ENCODE data around the gene RBM47.

- TF ChIP-seq CTCF (IDR thresholded peaks at IDR 0.05; ENCODE audit: poor library complexity, severe bottlenecking) = no peak
- no peak for TF ChIP-seq MXI1 (conservative IDR thresholded peaks at IDR 0.05; ENCODE audit: poor library complexity, severe bottlenecking)
- TF ChIP-seq POLR2AphosphoS5 (IDR thresholded peaks at IDR 0.05) = no peak
- TF ChIP-seq, protein P1, sequence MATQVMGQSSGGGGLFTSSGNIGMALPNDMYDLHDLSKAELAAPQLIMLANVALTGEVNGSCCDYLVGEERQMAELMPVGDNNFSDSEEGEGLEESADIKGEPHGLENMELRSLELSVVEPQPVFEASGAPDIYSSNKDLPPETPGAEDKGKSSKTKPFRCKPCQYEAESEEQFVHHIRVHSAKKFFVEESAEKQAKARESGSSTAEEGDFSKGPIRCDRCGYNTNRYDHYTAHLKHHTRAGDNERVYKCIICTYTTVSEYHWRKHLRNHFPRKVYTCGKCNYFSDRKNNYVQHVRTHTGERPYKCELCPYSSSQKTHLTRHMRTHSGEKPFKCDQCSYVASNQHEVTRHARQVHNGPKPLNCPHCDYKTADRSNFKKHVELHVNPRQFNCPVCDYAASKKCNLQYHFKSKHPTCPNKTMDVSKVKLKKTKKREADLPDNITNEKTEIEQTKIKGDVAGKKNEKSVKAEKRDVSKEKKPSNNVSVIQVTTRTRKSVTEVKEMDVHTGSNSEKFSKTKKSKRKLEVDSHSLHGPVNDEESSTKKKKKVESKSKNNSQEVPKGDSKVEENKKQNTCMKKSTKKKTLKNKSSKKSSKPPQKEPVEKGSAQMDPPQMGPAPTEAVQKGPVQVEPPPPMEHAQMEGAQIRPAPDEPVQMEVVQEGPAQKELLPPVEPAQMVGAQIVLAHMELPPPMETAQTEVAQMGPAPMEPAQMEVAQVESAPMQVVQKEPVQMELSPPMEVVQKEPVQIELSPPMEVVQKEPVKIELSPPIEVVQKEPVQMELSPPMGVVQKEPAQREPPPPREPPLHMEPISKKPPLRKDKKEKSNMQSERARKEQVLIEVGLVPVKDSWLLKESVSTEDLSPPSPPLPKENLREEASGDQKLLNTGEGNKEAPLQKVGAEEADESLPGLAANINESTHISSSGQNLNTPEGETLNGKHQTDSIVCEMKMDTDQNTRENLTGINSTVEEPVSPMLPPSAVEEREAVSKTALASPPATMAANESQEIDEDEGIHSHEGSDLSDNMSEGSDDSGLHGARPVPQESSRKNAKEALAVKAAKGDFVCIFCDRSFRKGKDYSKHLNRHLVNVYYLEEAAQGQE (IDR thresholded peaks at IDR 0.05; ENCODE audit: borderline replicate concordance) = no peak
- no peak for TF ChIP-seq EP300 (conservative IDR thresholded peaks at IDR 0.05; ENCODE audit: poor library complexity, severe bottlenecking)
- TF ChIP-seq SMC3 (conservative IDR thresholded peaks at IDR 0.05; ENCODE audit: poor library complexity) = no peak
- no peak for TF ChIP-seq TAF1 (IDR thresholded peaks at IDR 0.05; ENCODE audit: low read depth)
- no peak for TF ChIP-seq EZH2 (IDR thresholded peaks at IDR 0.05; ENCODE audit: borderline replicate concordance, insufficient read depth, low read length, poor library complexity, severe bottlenecking)
- no peak for TF ChIP-seq RAD21 (conservative IDR thresholded peaks at IDR 0.05)
Measured at GRCh38 chr4:40621229-40621591, 8.5 kb downstream of the RBM47 start.

Data from neural cell (in vitro differentiated cells).